Cardiac fibroblast (primary cell): ENCODE data around the gene EDC3.
A peak's percentile ranks its signal among the peaks of the same experiment; 100 is the strongest.

Source experiments
- DNase-seq, 2 donors: peaks; one replicate each; pipeline versions ENCODE4 v3.0.0 to v3.0.0-alpha.2; 2010; ENCODE audit warnings: low read depth in 2 of 2
- H3K4me3 ChIP-seq, 2 donors: replicated peaks in 1 of 2; 1 replicate in 1 of 2; 2 replicates in 1 of 2; pipeline ENCODE4 v1.5.1; 2011; ENCODE audit warnings: low read depth in 2 of 2, low read length in 2 of 2, mild to moderate bottlenecking in 2 of 2, moderate library complexity in 1 of 2
- TF ChIP-seq, protein P1 (sequence below): IDR thresholded peaks from one replicate; pipeline ENCODE4 v1.5.1; 2011; ENCODE audit warnings: low read depth, mild to moderate bottlenecking, low read length, inconsistent platforms

EDC3 gene

DNA sequence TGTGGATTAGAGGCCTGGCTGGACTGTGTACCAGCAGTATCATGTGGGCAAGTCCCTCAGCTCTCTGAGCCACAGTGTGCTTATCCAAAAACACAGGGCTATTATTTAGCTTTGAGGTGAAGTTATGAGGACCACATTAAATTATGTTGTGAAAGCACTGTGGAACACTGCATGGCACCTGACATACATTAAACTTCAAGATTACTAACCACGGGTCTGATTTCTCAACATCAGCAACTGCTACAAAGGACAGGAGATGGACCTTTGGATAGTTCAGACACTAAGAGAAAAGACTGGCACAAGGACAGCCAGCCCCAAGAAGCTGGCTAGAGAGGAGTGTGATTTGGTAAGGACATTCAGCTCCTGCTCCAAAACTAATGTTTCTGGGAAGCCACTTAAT lies 58.8 kb downstream of the EDC3 start:
- DNase-seq: no peak
- TF ChIP-seq, protein P1, sequence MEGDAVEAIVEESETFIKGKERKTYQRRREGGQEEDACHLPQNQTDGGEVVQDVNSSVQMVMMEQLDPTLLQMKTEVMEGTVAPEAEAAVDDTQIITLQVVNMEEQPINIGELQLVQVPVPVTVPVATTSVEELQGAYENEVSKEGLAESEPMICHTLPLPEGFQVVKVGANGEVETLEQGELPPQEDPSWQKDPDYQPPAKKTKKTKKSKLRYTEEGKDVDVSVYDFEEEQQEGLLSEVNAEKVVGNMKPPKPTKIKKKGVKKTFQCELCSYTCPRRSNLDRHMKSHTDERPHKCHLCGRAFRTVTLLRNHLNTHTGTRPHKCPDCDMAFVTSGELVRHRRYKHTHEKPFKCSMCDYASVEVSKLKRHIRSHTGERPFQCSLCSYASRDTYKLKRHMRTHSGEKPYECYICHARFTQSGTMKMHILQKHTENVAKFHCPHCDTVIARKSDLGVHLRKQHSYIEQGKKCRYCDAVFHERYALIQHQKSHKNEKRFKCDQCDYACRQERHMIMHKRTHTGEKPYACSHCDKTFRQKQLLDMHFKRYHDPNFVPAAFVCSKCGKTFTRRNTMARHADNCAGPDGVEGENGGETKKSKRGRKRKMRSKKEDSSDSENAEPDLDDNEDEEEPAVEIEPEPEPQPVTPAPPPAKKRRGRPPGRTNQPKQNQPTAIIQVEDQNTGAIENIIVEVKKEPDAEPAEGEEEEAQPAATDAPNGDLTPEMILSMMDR: no peak
- H3K4me3 ChIP-seq: no peak overlapping the region

DNA sequence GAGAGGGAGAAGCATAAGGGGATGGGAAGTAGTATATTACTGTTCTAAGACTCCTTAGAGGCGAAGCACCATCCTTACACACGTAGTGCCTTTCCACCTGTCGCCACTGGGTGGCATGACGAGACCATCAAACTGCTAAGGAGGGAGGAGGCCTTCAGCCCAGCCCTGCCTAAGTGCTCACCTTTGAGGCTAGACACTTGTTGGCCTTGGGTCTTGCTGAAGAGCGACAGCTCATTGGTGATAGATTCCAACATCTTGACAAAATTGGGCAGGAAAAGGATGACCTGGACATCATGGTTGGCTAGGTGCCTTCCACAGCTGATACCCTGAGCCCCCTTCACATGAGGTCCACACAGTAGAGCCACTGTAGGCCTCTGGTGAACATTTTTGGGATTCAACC lies 60.6 kb downstream of the EDC3 start:
- no peak overlapping the region for H3K4me3 ChIP-seq
- DNase-seq: peak; percentile 73 to 75
- TF ChIP-seq, protein P1: peak; percentile 81

DNA sequence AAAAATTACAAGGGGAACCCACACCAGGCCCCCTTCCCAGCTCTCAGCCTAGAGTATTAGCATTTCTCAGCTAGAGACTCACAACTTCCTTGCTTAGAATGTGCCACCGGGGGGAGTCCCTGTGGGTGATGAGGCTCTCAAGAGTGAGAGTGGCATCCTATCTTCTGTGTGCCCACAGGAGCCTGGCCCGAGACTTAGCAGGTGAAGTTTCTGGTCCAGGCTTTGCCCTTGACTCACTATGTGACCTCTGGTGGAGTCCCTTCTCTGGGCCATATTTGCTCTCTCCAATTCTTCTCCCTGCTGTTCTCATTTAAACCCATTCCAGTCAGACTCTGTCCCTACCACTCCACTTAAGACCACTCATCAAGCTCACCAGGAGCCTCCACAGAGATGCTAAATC lies 62.0 kb downstream of the EDC3 start:
- TF ChIP-seq, protein P1: no peak
- no peak overlapping the region for H3K4me3 ChIP-seq
- no peak for DNase-seq

DNA sequence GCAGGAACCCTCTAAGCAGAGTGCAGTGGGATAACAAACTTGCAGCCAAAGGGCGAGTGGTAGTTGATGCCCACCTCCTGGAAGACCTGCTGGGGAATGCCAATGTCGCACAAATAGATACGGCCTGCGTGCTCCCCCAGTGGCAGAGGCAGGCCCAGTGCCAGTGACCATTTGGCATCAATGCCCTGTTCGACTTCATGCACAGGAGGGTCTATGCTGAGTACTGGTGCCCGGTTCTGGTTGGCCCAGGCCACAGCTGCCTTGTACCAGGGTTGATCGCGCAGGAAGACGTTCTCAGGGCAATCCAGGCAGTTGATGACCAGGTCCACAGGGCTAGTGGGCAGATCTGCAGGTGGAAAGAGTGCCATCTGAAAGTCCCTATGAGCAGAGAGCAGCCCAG lies 63.2 kb downstream of the EDC3 start:
- no peak for DNase-seq
- no peak overlapping the region for H3K4me3 ChIP-seq
- TF ChIP-seq, protein P1: no peak

DNA sequence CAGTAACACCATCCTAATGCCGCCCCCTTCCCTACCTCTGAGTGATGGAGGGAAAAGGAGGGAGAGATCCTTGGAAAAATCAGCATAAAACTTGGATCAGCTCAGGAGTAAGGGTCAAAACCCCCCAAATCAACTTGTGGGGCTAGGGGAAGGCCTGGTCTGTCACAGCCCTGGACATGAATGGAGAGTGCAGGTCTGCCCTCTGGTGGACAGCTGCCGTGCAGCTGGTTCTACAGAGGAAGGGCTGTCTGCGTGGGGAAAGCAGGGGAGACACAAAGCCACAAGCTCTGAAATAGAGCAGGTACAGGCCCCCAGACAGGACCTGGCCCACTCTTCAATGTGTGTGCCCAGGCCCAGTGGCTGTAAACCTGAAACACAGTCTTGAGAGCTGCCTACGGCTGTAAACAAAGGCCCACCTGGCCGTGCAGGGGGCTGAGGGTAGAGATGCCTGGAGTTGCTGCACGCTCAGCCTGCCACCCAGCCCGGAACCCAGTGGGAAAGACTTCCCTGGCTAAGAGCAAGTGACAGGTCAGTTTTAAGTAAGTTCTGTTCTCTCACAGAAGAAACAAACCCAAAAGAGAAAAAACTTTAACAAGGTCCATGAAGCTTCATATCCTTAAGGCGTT lies 63.8 kb downstream of the EDC3 start:
- H3K4me3 ChIP-seq: no peak overlapping the region
- TF ChIP-seq, protein P1: peak; percentile 94
- peak; percentile 61 to 63 for DNase-seq

DNA sequence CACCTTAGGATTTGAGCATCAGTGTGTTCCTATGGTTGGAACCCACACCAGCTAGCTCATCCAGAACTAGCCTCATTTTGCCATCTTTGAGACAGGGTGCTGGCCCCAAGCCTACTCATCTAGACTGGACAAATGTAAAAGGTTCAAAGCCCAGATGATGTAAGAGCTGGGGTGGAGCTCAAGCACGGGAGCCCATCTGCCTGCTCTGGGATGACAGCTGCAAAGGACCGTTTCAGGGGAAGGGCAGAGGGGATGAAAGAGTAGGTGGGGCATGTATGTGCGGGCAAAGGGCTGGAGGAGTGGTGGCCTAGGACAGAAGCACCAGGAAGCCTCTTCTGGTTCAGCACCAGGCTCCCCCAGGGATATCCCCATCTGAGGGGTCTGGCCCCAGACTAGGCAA lies 64.4 kb downstream of the EDC3 start:
- no peak for DNase-seq
- TF ChIP-seq, protein P1: no peak
- H3K4me3 ChIP-seq: no peak overlapping the region

DNA sequence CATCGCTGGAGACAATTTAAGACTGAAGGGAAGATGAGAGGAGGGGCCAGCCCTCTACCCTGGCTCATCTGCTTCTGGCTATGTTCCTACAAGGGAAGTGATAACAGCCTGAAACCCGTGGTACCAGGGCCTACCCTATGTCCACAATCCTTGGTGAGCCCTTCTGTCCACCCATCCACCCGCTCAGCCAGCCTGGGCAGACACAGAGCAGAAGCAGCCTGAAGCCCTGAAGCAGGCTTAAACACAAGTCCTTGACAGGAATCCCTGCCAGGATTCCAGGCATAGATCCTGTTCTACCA lies 64.8 kb downstream of the EDC3 start:
- H3K4me3 ChIP-seq: no peak overlapping the region
- no peak for DNase-seq
- TF ChIP-seq, protein P1: no peak
